ENCODE data around the gene LYPD3. TPM values are rescaled to one million over a fixed set of nuclear protein-coding genes. Genes with fewer than 3 reads are reported as not detected.

Gene LYPD3
- total RNA-seq, 4 donors from 2014 or later: 185 to 612 (median 483) TPM

DNA sequence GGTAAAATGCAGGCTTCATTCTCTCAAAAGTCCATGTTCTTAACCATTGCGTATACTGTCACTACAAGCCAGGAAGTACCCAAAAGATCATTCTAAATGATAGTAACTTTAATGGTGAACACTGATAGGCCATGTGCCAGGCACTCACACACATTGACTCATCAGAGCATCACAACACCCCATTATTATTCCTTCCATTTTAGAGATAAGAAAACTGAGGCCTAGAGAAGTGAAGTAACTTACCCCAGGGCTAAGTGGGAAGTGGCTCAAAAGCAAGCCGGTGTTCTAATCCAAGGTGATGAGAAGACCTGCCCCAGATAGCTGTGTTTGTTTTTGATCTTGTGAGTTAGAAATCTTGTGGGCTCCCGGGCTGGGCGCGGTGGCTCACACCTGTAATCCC, 40.5 kb upstream of the LYPD3 start:
- Histone ChIP-seq H3K27me3 (no peaks in the 10 kb centered on the region), H3K4me3 (no peak overlapping the region), H3K36me3 (peaks cover 18% of the 10 kb centered on the region), H3K9me3 (no peaks in the 10 kb centered on the region), H3K27ac (no peak overlapping the region), H3K4me1 (peaks cover 28% of the 10 kb centered on the region)
- DNase-seq (ENCODE audit: low spot score in 2 of 2): no peak
- no peak for TF ChIP-seq EP300 (IDR thresholded peaks at IDR 0.05)
- TF ChIP-seq POLR2A (IDR thresholded peaks at IDR 0.05): no peak
- TF ChIP-seq, protein P1, sequence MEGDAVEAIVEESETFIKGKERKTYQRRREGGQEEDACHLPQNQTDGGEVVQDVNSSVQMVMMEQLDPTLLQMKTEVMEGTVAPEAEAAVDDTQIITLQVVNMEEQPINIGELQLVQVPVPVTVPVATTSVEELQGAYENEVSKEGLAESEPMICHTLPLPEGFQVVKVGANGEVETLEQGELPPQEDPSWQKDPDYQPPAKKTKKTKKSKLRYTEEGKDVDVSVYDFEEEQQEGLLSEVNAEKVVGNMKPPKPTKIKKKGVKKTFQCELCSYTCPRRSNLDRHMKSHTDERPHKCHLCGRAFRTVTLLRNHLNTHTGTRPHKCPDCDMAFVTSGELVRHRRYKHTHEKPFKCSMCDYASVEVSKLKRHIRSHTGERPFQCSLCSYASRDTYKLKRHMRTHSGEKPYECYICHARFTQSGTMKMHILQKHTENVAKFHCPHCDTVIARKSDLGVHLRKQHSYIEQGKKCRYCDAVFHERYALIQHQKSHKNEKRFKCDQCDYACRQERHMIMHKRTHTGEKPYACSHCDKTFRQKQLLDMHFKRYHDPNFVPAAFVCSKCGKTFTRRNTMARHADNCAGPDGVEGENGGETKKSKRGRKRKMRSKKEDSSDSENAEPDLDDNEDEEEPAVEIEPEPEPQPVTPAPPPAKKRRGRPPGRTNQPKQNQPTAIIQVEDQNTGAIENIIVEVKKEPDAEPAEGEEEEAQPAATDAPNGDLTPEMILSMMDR (IDR thresholded peaks at IDR 0.05): no peak
- TF ChIP-seq POLR2AphosphoS5 (IDR thresholded peaks at IDR 0.05): no peak
- WGBS: 86% methylated on average over 5 of the region's 5 CpGs

GRCh38 chr19:43505186-43505456, 39.7 kb upstream of the LYPD3 start:
- WGBS: 76% methylated on average over 3 of the region's 3 CpGs
- DNase-seq (ENCODE audit: low spot score in 2 of 2): no peak
- Histone ChIP-seq H3K4me3 (peak overlapping the region; percentile 69), H3K36me3 (peaks cover 15% of the 10 kb centered on the region), H3K4me1 (peaks cover 28% of the 10 kb centered on the region), H3K27me3 (no peaks in the 10 kb centered on the region), H3K27ac (peak overlapping the region; percentile 88), H3K9me3 (no peaks in the 10 kb centered on the region)
- TF ChIP-seq EP300 (IDR thresholded peaks at IDR 0.05) (no peak), POLR2AphosphoS5 (IDR thresholded peaks at IDR 0.05) (no peak), POLR2A (IDR thresholded peaks at IDR 0.05) (no peak)
- TF ChIP-seq, protein P1 (IDR thresholded peaks at IDR 0.05): no peak

GRCh38 chr19:43504426-43505185, 39.2 kb upstream of the LYPD3 start, which contains the start of gene PHLDB3:
Gene PHLDB3, minus strand, starts transcription at chr19:43504746. Its CDS starts 628 bp downstream, at chr19:43504118.
- H3K4me1 ChIP-seq: peaks cover 28% of the 10 kb centered on the region
- H3K4me3 ChIP-seq: peak within 1 kb of the TSS; percentile 69
- no peaks in the 10 kb centered on the region for H3K27me3 ChIP-seq
- WGBS: 2% methylated on average over 32 of the region's 42 CpGs
- H3K27ac ChIP-seq: peak within 1 kb of the TSS; percentile 88
- DNase-seq (ENCODE audit: low spot score in 2 of 2): no peak
- no peaks in the 10 kb centered on the region for H3K9me3 ChIP-seq
- peaks cover 15% of the 10 kb centered on the region for H3K36me3 ChIP-seq
- TF ChIP-seq POLR2A (IDR thresholded peaks at IDR 0.05) (no peak), POLR2AphosphoS5 (IDR thresholded peaks at IDR 0.05) (no peak), EP300 (IDR thresholded peaks at IDR 0.05) (no peak)
- TF ChIP-seq, protein P1 (IDR thresholded peaks at IDR 0.05): no peak

DNA sequence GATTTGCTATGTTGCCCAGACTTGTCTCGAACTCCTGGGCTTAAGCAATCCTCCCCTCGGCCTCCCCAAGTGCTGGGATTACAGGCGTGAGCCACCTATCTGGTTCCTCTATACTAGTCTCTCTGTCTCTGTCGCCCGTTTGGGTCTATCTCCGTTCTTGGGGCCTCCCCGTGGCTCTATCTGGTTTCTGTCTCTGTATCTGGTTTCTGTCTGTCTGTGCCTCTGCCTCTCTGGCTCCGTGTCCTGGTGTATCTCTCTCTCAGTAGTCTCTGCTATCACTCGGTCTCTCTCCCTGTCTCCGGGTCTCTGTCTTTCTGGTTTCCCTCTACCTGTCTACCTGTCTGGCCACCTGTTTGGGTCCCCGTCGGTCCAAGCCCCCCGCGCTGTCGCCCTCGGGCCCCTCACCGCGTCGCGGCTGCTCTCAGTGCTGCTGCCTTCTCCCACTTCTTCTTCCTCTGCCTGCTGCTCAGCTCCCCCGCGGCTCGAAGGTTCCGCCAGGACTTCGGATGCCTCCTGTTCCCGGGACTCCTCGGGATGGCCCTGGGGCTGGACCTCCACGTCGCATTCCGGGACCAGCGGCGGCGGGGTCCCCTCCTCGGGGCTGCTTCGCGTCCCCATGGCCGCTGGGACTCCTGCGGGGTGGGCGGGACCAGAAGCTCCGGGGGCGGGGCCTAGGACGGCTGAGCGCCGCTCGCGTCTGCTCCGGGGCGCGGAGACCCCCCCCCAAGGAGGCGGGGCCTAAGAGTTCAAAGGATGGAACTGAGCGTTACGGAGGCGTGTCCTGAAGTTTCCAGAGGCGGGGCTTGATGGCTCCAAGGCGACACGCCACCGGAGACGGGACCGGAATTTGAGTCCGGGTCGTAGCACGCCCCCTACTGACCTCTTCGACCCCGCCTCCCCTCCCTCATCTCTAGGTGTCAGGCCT, 38.4 kb upstream of the LYPD3 start:
- peaks cover 28% of the 10 kb centered on the region for H3K4me1 ChIP-seq
- H3K27ac ChIP-seq: peak overlapping the region; percentile 88
- peak; percentile 98 for DNase-seq (ENCODE audit: low spot score in 2 of 2)
- H3K4me3 ChIP-seq: peak overlapping the region; percentile 69
- TF ChIP-seq POLR2AphosphoS5 (IDR thresholded peaks at IDR 0.05) (no peak), POLR2A (IDR thresholded peaks at IDR 0.05) (peak in 1 of 2 donors; percentile 28), EP300 (IDR thresholded peaks at IDR 0.05) (no peak)
- TF ChIP-seq, protein P1 (IDR thresholded peaks at IDR 0.05): no peak
- no peaks in the 10 kb centered on the region for H3K9me3 ChIP-seq
- no peaks in the 10 kb centered on the region for H3K27me3 ChIP-seq
- 2% methylated on average over 32 of the region's 64 CpGs for WGBS
- H3K36me3 ChIP-seq: peaks cover 11% of the 10 kb centered on the region
